Choroid plexus epithelial cell (primary cell): ENCODE measurements around the gene ZMYM1.

Source experiments
- DNase-seq: peaks from one replicate; pipeline ENCODE4 v3.0.0-alpha.2; 2010; ENCODE audit warnings: low read depth
- H3K4me3 ChIP-seq: 2 replicates; pipeline ENCODE4 v1.5.1; 2011; ENCODE audit warnings: low read depth, mild to moderate bottlenecking, control low read depth, low read length, moderate library complexity
- CTCF ChIP-seq: conservative IDR thresholded peaks from 2 replicates; pipeline ENCODE4 v1.5.1; 2011; ENCODE audit warnings: low read depth, mild to moderate bottlenecking, control low read depth, inconsistent platforms, low read length, moderate library complexity

Gene ZMYM1

DNA sequence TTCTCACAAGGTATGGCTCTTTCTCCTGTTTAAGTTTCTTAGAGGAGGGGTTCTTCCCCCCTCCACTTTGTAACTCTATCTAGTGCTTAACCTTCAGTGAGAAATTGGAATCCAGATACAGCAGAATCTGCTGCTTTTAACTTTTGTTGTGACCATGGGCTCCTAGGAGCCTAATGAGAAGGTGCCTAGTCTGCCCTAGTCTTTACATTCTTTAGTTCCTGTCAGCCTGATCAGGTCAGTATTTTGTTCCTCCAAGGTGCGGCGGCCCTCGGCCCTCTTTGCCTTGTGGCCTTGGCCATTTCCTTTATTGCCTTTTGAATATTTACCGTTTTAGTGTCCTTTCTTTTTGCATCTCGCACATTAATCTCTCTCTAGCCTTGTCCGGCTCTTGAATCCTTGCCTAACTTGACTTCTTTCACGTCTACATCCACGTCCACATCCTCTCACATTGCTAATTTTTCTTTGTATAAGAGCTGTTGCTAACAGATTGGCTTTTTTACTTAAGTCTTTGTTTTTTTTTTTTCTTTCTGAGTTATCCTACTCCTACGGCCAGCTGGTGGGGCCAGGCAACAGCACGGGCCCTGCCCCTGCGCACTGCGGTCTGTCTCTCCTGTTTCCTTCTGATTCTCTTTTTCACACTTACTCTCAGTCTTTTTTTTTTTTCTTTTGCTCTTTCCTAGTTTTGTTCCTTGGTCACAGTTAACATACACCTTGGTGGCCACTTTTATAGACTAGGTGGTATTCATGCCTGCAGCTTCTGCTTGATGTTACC, 64.7 kb downstream of the ZMYM1 start:
- DNase-seq = no peak
- no peak overlapping the region for H3K4me3 ChIP-seq
- TF ChIP-seq CTCF = no peak

DNA sequence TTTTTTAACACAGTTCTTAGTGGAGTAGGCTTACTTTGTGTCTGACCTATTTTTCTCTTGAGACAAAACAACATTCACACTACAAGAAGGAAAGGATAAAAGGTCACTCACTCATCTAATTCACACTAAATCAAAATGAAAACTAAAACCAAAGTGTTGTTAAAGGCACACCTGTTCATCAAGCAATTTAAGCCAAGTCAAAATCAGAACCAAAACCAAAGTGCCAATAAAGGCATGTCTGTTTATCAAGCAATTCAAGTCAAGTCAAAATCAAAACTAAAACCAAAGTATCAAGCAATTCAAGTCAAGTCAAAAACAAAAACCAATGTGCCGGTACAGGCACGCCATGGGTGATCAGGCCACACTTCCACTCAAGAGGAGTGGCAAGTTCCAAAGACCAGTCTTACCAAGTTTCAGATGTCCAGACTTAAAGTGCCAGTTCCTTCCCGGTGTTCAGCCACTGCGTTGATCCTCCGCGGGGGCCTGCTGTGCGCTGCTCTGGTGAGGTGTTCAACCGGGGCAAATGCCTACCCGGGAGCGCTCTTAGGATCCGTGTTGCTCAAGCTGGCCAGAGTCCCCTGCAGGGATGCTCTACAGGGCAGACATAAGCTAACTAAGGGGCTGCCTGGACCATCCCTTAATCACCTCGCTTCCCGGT, 66.8 kb downstream of the ZMYM1 start:
- peak overlapping the region; percentile 29 for H3K4me3 ChIP-seq

GRCh38 chr1:35151220-35151619, 72.0 kb downstream of the ZMYM1 start:
- TF ChIP-seq CTCF = no peak
- H3K4me3 ChIP-seq = no peak overlapping the region
- DNase-seq = no peak

More for the DNA sequence above, 66.8 kb downstream of the ZMYM1 start:
- DNase-seq = peak; percentile 10

DNA sequence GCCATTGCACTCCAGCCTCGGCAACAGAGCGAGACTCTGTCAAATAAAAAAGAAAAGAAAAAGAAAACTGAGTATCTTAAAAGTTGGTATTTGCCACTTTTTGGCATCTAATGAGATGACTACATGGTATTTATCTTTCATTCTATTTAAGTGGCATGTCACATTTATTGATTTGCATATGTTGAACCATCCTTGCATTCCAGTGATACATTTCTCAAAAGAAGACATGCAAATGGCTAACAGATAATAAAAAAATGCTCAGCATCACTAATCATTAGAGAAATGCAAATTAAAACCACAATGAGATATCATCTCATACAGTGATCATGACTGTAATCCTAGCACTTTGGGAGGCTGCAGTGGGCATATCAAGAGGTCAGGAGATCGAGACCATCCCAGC, 85.7 kb downstream of the ZMYM1 start:
- no peak for TF ChIP-seq CTCF
- no peak overlapping the region for H3K4me3 ChIP-seq
- peak; percentile 19 for DNase-seq
